Stimulated activated CD4-positive, alpha-beta T cell treated with anti-CD3 and anti-CD28 coated beads, Interleukin-2, amount 100 ng/mL, for 24 hours (primary cell): Measurements from ENCODE around the gene MS4A10.
"Not testable (repeated sequence)": the region's sequence is repeated elsewhere in the genome, so short reads cannot be mapped to it uniquely, and the experiment has no call there.

Source experiments
- DNase-seq, 2 donors: peaks; one replicate each; pipeline ENCODE4 v3.0.0-alpha.2; 2020

The MS4A10 gene

GRCh38 chr11:60785136-60785535, at the start of gene MS4A10:
MS4A10 (plus strand) TSS chr11:60785333; CDS start chr11:60790336, 5,003 bp downstream.
- DNase-seq = no peak

GRCh38 chr11:60739114-60739513, 46.0 kb upstream of the MS4A10 start:
- DNase-seq = no peak

- no peak for DNase-seq
Observed at GRCh38 chr11:60740573-60740972, 44.6 kb upstream of the MS4A10 start.

DNA sequence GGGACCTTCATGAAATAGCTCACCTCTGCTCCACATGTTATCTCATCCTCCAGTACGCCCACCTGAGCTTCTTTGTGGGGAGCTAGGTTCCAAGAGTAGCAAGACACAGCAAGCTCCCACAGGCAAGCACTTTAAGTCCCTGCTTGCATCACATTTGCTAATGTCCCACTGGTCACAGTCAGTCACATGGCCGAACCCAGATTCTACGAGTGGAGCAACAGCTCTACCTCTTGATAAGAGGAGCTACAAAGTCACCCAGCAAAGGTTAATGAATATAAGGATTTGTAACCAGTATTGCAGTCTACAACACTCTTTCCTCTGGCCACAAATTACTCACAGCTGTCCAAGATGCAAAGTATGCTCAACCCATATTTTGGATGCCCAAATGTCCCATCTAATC, 43.7 kb upstream of the MS4A10 start:
- DNase-seq = no peak

DNA sequence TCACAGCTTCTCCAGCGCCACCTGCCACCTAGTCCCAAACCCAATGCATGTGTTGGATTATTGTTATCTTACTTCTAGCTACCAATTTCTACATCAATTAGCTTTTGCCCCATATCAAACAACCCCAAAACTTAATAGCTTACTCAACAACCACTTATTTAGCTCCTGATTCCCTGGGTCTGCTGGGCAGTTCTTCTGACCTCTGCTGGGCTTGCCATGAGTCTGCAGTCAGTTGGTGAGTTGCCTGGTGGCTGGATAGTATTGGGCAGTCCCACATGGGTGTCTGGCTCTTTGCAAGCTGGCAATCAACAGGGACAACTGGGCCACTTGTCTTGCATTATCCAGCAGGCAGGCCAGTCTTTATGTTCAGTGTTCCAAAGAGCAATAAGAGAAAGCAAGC, 42.1 kb upstream of the MS4A10 start:
- no peak for DNase-seq

GRCh38 chr11:60744114-60744513, 41.0 kb upstream of the MS4A10 start:
- DNase-seq = no peak

- no peak for DNase-seq
Observed at GRCh38 chr11:60747359-60747873, 37.7 kb upstream of the MS4A10 start.

DNA sequence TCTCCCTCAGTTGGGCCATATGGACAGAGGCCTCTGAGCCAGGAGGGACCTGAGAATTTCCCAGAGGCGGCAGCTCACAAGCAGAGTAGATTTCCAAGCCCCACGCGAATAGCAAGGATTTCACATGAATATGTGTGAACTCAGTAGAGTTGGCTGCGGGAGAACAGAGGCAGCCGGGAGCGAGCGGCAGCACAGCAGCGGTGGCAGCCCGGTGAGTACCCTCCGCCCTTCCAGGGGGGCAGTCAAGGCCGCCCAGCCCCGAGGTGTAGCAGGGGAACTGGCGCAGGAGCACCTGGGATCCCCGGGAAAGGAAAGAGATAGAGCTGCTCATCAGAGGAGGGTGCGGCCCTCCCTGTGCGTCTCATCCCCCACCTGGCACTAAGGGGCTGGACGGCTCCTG, 36.9 kb upstream of the MS4A10 start:
- DNase-seq = no peak

- no peak for DNase-seq
Observed at GRCh38 chr11:60748821-60749220, 36.3 kb upstream of the MS4A10 start.

DNA sequence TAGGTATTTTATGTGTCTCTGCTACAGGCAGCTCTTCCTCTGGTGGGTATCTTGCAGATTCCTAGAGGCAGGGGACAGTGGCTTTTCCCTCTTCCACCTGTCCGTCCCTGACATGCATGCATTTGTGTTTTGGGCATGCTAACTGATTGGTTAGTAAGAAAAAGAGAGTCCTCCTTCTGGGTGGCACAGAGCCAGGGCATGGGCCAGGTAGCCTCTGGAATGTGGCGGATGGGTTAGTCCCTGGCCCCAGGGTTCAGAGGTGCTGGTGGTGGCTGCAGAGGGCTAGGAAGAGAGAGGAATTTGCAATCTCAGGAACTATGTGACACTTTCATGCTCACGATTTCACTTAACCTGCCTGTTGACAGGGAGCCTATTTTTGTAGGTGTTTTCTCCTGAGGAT, 34.2 kb upstream of the MS4A10 start:
- DNase-seq = no peak

DNA sequence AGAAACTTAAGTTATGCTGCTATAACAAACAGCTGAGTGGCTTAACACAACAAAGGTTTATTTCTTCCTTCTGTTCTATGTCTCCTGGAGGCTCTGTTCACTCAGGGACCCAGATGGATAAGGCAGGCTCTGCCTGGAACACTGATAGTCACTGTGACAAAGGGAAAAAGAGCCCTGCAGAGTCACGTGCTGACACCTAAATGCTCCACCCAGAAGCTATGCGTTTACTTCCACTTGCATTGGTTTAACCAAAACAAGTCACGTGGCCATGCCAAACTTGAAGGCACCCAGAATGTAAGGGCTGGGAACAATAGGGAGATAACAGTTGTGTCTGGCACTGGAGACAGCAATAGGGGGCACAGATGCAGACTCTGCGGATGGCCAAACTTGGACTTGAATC, 31.8 kb upstream of the MS4A10 start:
- no peak for DNase-seq

- no peak for DNase-seq
Observed at GRCh38 chr11:60754887-60755286, 30.2 kb upstream of the MS4A10 start.

- no peak for DNase-seq
Observed at GRCh38 chr11:60756307-60757032, 28.7 kb upstream of the MS4A10 start, which contains the start of gene MS4A15. MS4A15 (plus strand) TSS chr11:60756867; CDS start chr11:60763734, 6,867 bp downstream.

GRCh38 chr11:60757231-60757800, 27.8 kb upstream of the MS4A10 start:
- DNase-seq = no peak

GRCh38 chr11:60758671-60759070, 26.5 kb upstream of the MS4A10 start:
- DNase-seq = not testable (repeated sequence)

- not testable (repeated sequence) for DNase-seq
Observed at GRCh38 chr11:60759438-60760225, 25.5 kb upstream of the MS4A10 start.

DNA sequence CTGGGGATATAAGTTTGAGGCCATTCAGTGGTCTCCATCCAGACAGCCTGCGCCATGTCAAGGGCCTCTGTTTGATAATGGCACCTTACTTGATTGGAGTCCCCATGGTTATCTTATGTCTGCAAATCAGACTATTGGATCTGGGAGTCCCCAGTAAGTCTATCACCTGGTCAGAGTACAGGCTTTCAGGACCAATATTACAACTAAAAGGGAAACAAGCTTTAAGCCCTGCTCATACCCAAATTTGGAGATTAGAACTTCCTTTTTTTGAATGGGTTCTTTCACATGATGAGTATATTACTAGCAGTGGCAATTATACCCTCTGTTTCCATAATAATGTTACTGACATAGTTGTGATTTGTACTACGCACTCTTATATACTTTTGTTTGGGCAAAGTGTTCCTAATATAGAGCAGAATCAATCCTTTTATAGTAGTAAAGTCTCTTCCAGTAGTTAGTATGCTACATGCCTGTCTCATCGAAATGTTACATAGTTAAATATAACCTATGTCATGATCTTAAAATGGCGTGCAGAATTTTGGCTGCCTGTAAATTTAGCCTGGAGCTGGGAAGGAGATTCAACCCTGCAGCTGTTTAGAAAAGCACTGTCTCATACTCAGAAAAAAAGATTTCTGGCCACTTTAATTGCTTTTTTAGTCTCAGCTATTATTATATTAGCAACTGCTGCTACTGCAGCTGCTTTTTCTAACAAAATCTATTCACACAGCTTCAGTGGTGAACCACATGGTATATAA, 23.5 kb upstream of the MS4A10 start:
- no peak for DNase-seq

DNA sequence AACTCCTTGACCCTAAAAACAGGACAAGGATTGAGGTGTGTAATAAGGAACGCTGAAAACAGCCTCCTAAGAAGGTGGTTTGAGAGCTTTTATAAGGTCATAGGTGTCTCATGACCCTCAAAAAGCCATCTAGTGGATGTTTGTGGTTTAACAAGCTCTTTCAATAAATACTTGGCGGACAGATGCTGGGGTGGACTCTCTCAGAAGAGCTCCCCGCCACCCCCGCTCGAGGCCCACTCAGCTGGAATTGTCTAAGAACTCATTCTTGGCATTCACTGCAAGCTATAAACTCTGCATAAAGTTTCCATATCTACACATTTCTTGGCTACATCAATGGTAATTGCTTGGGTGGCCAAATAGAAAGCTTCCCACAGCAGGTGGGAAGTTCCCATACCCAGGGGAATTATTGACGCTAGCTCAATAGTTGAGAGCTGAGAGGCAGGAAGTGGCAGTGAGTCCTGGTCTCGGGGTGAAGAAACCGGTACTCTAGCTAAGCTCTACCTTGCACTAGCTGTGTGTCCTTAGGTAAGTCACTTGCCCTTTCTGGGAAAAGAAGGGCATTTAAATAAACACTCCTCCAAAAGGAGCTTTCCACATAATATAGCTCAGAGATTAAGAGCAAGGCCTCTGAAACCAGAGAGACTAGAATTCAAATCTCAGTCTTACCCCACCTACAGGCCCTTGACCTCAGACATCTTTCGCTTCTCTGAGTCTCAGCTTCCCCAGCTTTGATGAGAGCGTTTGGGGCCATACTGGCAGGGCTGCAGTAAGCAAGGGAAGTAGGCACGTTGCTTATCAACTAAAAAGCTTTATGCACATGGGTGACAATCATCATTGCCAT, 22.1 kb upstream of the MS4A10 start:
- no peak for DNase-seq

DNA sequence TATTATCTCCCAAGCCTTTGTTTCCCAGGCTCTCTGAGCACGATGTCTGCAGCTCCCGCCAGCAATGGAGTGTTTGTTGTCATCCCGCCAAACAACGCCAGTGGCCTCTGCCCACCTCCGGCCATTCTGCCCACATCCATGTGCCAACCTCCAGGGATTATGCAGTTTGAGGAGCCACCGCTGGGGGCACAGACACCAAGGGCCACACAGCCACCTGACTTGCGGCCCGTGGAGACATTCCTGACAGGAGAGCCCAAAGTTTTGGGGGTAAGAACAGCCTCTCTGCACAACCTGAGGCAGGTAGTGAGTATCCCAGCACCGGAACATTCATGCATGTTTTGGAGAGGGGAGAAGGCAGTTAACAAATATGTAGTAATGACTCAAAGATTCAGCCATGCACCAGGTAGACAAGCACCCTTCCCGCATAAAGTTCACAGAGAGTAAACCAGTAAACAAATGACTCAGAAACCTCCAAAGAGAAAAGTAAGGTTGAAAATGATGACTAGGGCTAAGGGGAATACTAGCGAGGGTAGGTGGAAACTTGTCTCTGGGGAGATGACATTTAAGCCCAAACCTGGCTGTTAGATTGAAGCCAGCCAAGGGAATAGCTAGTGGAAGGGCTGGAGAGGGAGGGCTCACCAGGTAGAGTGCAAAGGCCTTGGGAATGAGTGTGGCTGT, 21.3 kb upstream of the MS4A10 start:
- no peak for DNase-seq

GRCh38 chr11:60764879-60765278, 20.3 kb upstream of the MS4A10 start:
- no peak for DNase-seq

GRCh38 chr11:60765355-60765754, 19.8 kb upstream of the MS4A10 start:
- DNase-seq = no peak
